ENCODE results near the gene NKAIN2. TPM values are rescaled to one million over a fixed set of nuclear protein-coding genes. Genes with fewer than 3 reads are reported as not detected.

The NKAIN2 gene
- polyA plus RNA-seq, 1 donor (not counting 4 experiments of a cell fraction or from before 2014, with no cell fraction given), result 0.13 TPM

DNA sequence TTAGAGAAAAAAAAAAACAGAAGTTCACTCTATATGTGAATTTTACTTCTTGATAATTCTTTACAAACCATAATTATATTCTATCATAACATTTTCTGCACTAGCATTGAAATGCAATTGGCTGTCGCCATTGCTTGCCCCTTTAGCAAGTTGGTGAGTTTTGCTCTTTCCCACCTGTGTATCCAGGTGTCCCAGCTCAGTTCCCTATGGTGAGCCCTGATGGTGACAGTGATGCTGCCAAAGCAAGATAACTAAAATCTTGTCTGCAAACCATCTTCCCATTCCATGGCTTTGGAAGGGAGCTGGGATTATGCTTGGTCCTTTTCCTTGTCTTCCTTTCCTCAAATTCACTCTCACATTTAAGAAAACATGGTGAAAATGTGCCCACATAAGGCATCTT is 429.6 kb downstream of the NKAIN2 start:
- no peaks in the 10 kb centered on the region for H4K20me1 ChIP-seq (ENCODE audit: control insufficient read depth, extremely low read depth, insufficient read depth, low read length)
- no peaks in the 10 kb centered on the region for H3K9me1 ChIP-seq (ENCODE audit: control insufficient read depth, extremely low read depth, insufficient read depth, low read length)
- DNase-seq (ENCODE audit: low read depth, low spot score) (no peak), FAIRE-seq (no peak)
- dilution Hi-C loops (cut with MboI; ENCODE audit: extremely low pct_ligation_motif_present, low sequenced_read_pairs), result no loop called here
- H3K9ac ChIP-seq (ENCODE audit: control insufficient read depth, extremely low read depth, insufficient read depth, low read length), result no peak overlapping the region
- H2AFZ ChIP-seq (ENCODE audit: control insufficient read depth, low read length), result no peak overlapping the region
- H3K79me2 ChIP-seq (ENCODE audit: control insufficient read depth, insufficient read depth, low read length), result no peaks in the 10 kb centered on the region
- no peaks in the 10 kb centered on the region for H3K36me3 ChIP-seq (ENCODE audit: control insufficient read depth in 2 of 2, extremely low read depth in 1 of 2, insufficient read depth in 2 of 2, low read length in 2 of 2)
- H3K27ac ChIP-seq (ENCODE audit: control insufficient read depth, insufficient read depth, low read length), result no peak overlapping the region
- H3K4me3 ChIP-seq (ENCODE audit: control insufficient read depth in 2 of 3, extremely low read depth in 1 of 3, insufficient read depth in 2 of 3, low read depth in 1 of 3, low read length in 3 of 3), result no peak overlapping the region
- TF ChIP-seq EZH2 (IDR thresholded peaks at IDR 0.05; ENCODE audit: low read length), result no peak
- TF ChIP-seq CTCF (optimal IDR thresholded peaks at IDR 0.05 in 1 of 3, IDR thresholded peaks at IDR 0.05 in 1 of 3, conservative IDR thresholded peaks at IDR 0.05 in 1 of 3; ENCODE audit: extremely low read depth in 1 of 3, insufficient read depth in 2 of 3, low read length in 3 of 3), result no peak
- H3K4me2 ChIP-seq (ENCODE audit: control insufficient read depth, extremely low read depth, insufficient read depth, low read depth, low read length), result no peak overlapping the region
- no peaks in the 10 kb centered on the region for H3K4me1 ChIP-seq (ENCODE audit: control insufficient read depth, extremely low read depth, insufficient read depth, low read length)
- no peaks in the 10 kb centered on the region for H3K27me3 ChIP-seq (ENCODE audit: control insufficient read depth, extremely low read depth, insufficient read depth, low read length)
- H3K9me3 ChIP-seq (ENCODE audit: control insufficient read depth, low read depth, low read length), result no peaks in the 10 kb centered on the region

DNA sequence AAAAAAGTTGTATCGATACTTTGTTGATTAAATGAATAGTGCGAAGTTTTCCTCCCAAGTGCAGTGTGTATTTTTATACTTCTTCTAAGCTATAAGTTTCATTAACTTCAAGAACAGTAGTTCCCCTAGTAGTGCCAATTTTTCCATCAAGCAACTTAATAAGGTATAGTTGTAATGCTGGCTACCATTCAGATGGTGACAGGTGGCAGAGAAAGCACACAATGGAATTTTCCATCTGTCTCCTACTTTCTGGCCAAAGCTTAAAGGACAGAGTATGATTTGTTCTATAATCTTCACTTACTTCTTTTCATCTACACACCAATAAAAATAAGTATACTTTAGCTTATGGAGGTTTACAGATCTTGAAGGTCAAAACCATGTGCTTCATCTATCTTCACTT is 431.1 kb downstream of the NKAIN2 start:
- Histone ChIP-seq H3K9ac (ENCODE audit: control insufficient read depth, extremely low read depth, insufficient read depth, low read length) (no peak overlapping the region), H3K4me3 (ENCODE audit: control insufficient read depth in 2 of 3, extremely low read depth in 1 of 3, insufficient read depth in 2 of 3, low read depth in 1 of 3, low read length in 3 of 3) (no peak overlapping the region), H3K36me3 (ENCODE audit: control insufficient read depth in 2 of 2, extremely low read depth in 1 of 2, insufficient read depth in 2 of 2, low read length in 2 of 2) (no peaks in the 10 kb centered on the region), H2AFZ (ENCODE audit: control insufficient read depth, low read length) (no peak overlapping the region), H3K9me1 (ENCODE audit: control insufficient read depth, extremely low read depth, insufficient read depth, low read length) (no peaks in the 10 kb centered on the region), H3K79me2 (ENCODE audit: control insufficient read depth, insufficient read depth, low read length) (no peaks in the 10 kb centered on the region), H3K4me1 (ENCODE audit: control insufficient read depth, extremely low read depth, insufficient read depth, low read length) (no peaks in the 10 kb centered on the region), H4K20me1 (ENCODE audit: control insufficient read depth, extremely low read depth, insufficient read depth, low read length) (no peaks in the 10 kb centered on the region), H3K9me3 (ENCODE audit: control insufficient read depth, low read depth, low read length) (no peaks in the 10 kb centered on the region), H3K27ac (ENCODE audit: control insufficient read depth, insufficient read depth, low read length) (no peak overlapping the region), H3K4me2 (ENCODE audit: control insufficient read depth, extremely low read depth, insufficient read depth, low read depth, low read length) (no peak overlapping the region), H3K27me3 (ENCODE audit: control insufficient read depth, extremely low read depth, insufficient read depth, low read length) (no peaks in the 10 kb centered on the region)
- no peak for FAIRE-seq
- DNase-seq (ENCODE audit: low read depth, low spot score), result no peak
- dilution Hi-C loops (cut with MboI; ENCODE audit: extremely low pct_ligation_motif_present, low sequenced_read_pairs), result no loop called here
- TF ChIP-seq EZH2 (IDR thresholded peaks at IDR 0.05; ENCODE audit: low read length), result no peak
- TF ChIP-seq CTCF (optimal IDR thresholded peaks at IDR 0.05 in 1 of 3, IDR thresholded peaks at IDR 0.05 in 1 of 3, conservative IDR thresholded peaks at IDR 0.05 in 1 of 3; ENCODE audit: extremely low read depth in 1 of 3, insufficient read depth in 2 of 3, low read length in 3 of 3), result no peak
